GM12891 (cell line): Measurements from ENCODE around the gene TNRC6C.
"Not testable (repeated sequence)": the region's sequence is repeated elsewhere in the genome, so short reads cannot be mapped to it uniquely, and the experiment has no call there.

Experiments used
- DNase-seq: peaks from one replicate; pipeline ENCODE4 v3.0.0; 2011; ENCODE audit warnings: low spot score; ENCODE audit not compliant: insufficient read length
- FAIRE-seq: peaks from 2 replicates; lab custom pipeline; 2011; peaks lifted over from hg19 to GRCh38; lab: Jason Lieb, UNC
- PAX5 ChIP-seq: IDR thresholded peaks from 2 replicates; pipeline ENCODE4 v1.6.1; 2011; ENCODE audit warnings: low read length, moderate library complexity, mild to moderate bottlenecking; ENCODE audit not compliant: insufficient read depth, severe bottlenecking
- POLR2A ChIP-seq: IDR thresholded peaks from 2 replicates; pipeline ENCODE4 v1.6.1; 2011; ENCODE audit warnings: low read depth, low read length, control low read depth
- POLR2AphosphoS5 ChIP-seq: IDR thresholded peaks from 2 replicates; pipeline ENCODE4 v1.6.1; 2011; ENCODE audit warnings: low read depth, low read length, control low read depth
- POU2F2 ChIP-seq: IDR thresholded peaks from 2 replicates; pipeline ENCODE4 v1.6.1; 2011; ENCODE audit warnings: low read depth, mild to moderate bottlenecking, control low read depth, low read length, moderate library complexity
- SPI1 ChIP-seq: IDR thresholded peaks from 2 replicates; pipeline ENCODE4 v1.6.1; 2011; ENCODE audit warnings: low read depth, low read length, control low read depth
- TAF1 ChIP-seq: IDR thresholded peaks from 2 replicates; pipeline ENCODE4 v1.6.1; 2011; ENCODE audit warnings: low read depth, low read length, control low read depth

The TNRC6C gene

DNA sequence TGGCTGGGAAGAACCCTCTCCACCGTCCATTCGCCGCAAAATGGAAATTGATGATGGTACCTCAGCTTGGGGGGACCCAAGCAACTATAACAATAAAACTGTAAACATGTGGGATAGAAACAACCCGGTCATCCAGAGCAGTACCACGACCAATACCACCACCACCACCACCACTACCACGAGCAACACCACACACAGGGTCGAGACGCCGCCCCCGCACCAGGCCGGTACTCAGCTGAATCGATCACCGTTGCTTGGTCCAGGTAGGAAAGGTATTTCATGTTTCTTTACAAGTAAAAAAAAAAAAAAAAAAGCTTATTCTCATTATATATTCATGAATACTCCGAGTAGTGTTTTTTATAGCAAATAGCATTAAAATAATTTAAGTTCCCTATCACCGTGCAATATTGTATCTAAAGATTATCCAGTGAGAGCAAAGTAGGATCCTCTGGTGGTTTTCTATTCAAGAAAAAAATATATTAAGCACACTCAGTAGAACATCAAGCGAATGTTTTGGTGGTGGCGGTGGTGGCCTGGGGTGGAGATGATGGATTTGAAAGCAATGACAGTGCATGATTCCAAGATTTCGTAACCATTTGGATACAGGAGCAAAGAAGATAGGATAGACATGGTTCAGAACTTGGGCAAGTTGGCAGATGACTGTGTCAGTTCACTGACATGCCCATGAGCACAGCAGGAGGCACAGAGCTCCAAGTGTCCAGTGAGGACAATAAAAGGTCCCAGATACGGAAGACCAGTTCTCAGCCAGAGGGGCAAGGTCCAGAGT, 92.9 kb downstream of the TNRC6C start:
- DNase-seq (no peak), FAIRE-seq (no peak)
- TF ChIP-seq TAF1 (no peak), POLR2AphosphoS5 (no peak), POLR2A (no peak), PAX5 (no peak), SPI1 (no peak), POU2F2 (no peak)

DNA sequence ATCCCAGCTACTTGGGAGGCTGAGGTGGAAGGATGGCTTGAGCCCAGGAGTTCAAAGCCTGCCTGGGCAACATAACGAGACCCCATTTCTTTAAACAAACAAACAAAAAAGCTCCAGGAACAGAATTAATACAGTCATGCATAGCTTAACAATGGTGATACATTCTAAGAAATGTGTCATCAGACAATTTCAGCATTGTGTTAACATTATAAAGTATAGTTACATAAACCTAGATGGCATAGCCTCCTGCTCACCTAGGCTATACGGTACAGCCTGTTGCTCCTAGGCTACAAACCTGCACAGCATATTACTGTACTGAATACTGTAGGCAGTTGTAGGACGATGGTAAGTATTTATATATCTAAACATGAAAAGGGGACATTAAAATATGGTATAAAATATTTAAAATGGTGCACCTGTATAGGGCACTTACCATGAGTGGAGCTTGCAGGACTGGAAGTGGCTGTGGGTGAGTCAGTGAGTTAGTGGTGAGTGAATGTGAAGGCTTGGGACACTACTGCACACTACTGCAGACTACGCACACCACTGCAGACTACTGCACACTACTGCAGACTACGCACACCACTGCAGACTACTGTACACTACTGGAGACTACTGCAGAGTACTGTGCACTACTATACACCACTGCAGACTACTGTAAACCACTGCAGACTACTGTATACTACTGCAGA, 95.4 kb downstream of the TNRC6C start:
- no peak for FAIRE-seq
- TF ChIP-seq POLR2AphosphoS5, result no peak
- TF ChIP-seq POLR2A, result no peak
- no peak for TF ChIP-seq TAF1
- no peak for TF ChIP-seq POU2F2
- no peak for TF ChIP-seq PAX5
- no peak for TF ChIP-seq SPI1

GRCh38 chr17:78057113-78057740, 98.7 kb downstream of the TNRC6C start:
- TF ChIP-seq POLR2AphosphoS5 (no peak), POU2F2 (no peak), SPI1 (no peak), PAX5 (no peak), TAF1 (no peak), POLR2A (no peak)
- FAIRE-seq (no peak), DNase-seq (no peak)

More for the DNA sequence above, 95.4 kb downstream of the TNRC6C start:
- DNase-seq, result no peak

- FAIRE-seq (no peak), DNase-seq (no peak)
- TF ChIP-seq SPI1 (no peak), PAX5 (no peak), TAF1 (no peak), POLR2AphosphoS5 (no peak), POU2F2 (no peak), POLR2A (no peak)
Measured at GRCh38 chr17:78058001-78058400, 99.5 kb downstream of the TNRC6C start.

- TF ChIP-seq SPI1 (no peak), POU2F2 (no peak), POLR2AphosphoS5 (no peak), PAX5 (no peak), TAF1 (no peak), POLR2A (no peak)
- DNase-seq, result no peak
- no peak for FAIRE-seq
Measured at GRCh38 chr17:78058581-78058980, 100.1 kb downstream of the TNRC6C start.

GRCh38 chr17:78062596-78062995, 104.1 kb downstream of the TNRC6C start:
- no peak for TF ChIP-seq TAF1
- DNase-seq (no peak), FAIRE-seq (no peak)

- no peak for TF ChIP-seq POLR2AphosphoS5
- TF ChIP-seq SPI1, result no peak
- no peak for TF ChIP-seq PAX5
- TF ChIP-seq TAF1, result no peak
- TF ChIP-seq POLR2A, result no peak
- no peak for TF ChIP-seq POU2F2
- no peak for FAIRE-seq
- no peak for DNase-seq
Measured at GRCh38 chr17:78063489-78063888, 105.0 kb downstream of the TNRC6C start.

GRCh38 chr17:78064708-78065107, 106.2 kb downstream of the TNRC6C start:
- FAIRE-seq (no peak), DNase-seq (no peak)
- no peak for TF ChIP-seq PAX5
- TF ChIP-seq POLR2AphosphoS5, result no peak
- TF ChIP-seq TAF1, result no peak
- TF ChIP-seq SPI1, result no peak
- no peak for TF ChIP-seq POU2F2
- no peak for TF ChIP-seq POLR2A

- not testable (repeated sequence) for FAIRE-seq, DNase-seq
Measured at GRCh38 chr17:78066976-78067375, 108.5 kb downstream of the TNRC6C start.
